ENCODE measurements around the gene ILDR1.

ILDR1 gene

DNA sequence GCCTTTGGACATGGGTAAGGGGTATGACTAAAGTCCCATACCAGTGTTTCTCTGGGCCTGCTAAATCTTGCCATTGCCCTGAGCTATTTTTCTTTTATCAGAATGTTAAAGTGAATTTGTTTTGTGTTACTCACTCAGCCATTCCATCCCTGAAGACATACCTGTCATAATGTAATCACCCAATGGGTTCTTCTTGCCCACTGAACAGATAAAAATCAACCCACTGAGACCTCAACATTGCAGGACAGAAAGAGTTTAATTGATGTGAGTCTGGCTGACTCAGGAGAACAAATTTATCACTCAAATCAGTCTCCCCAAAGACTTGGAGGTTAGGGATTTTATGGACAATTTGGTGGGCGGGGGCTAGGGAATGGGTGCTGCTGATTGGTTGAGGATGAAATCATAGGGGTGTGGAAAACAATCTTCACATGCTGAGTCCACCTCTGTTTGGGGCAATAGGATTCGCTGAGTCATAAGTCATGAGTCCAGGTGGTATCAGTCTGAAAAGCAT is 47.4 kb downstream of the ILDR1 start:
- no peak for TF ChIP-seq EZH2 (optimal IDR thresholded peaks at IDR 0.05; ENCODE audit: low read depth, low read length)
- TF ChIP-seq EZH2phosphoT487 (IDR thresholded peaks at IDR 0.05; ENCODE audit: low read length), result no peak
- TF ChIP-seq CTCF (IDR thresholded peaks at IDR 0.05; ENCODE audit: low read length), result no peak
- no peak for DNase-seq

DNA sequence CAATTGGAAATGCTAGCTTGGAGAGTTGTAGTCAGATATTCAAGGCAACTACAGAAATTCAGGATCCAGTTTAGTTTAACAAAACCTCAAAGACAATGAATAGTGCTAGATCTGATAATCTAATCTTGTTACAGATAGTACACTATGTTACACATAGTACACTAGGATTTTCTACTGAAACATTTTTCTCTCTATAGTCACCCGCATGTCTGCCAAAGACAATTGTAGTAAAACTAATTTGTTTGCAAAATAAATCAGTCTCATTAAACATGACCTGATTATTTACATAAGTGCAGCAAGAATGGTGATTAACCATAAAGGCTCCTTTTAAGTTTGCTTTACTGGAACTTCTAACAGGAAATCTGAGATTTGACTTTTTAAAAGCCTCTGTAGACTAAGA is 52.0 kb downstream of the ILDR1 start:
- no peaks in the 10 kb centered on the region for H3K27me3 ChIP-seq (replicated peaks; ENCODE audit: insufficient read depth, low read length)
- no peaks in the 10 kb centered on the region for H3K9me3 ChIP-seq (replicated peaks; ENCODE audit: insufficient read depth, low read length)
- no peak for DNase-seq
- H3K9ac ChIP-seq (ENCODE audit: low read length), result no peak overlapping the region
- no peaks in the 10 kb centered on the region for H4K20me1 ChIP-seq (ENCODE audit: insufficient read depth, low read length)
- H3K4me1 ChIP-seq (ENCODE audit: low read length), result no peaks in the 10 kb centered on the region
- H3K9me2 ChIP-seq (replicated peaks; ENCODE audit: insufficient read depth, low read length), result no peaks in the 10 kb centered on the region
- no peak overlapping the region for H3K4me3 ChIP-seq (ENCODE audit: low read length)
- H3K4me2 ChIP-seq (ENCODE audit: low read depth, low read length), result no peak overlapping the region
- TF ChIP-seq EZH2 (optimal IDR thresholded peaks at IDR 0.05; ENCODE audit: low read depth, low read length) (no peak), CTCF (IDR thresholded peaks at IDR 0.05; ENCODE audit: low read length) (no peak), EZH2phosphoT487 (IDR thresholded peaks at IDR 0.05; ENCODE audit: low read length) (no peak)
- no peak overlapping the region for H2AFZ ChIP-seq (ENCODE audit: low read length)
- no peaks in the 10 kb centered on the region for H3K36me3 ChIP-seq (replicated peaks; ENCODE audit: insufficient read depth, low read length)
- no peak overlapping the region for H3K27ac ChIP-seq (ENCODE audit: low read length)
- no peaks in the 10 kb centered on the region for H3F3A ChIP-seq (ENCODE audit: insufficient read depth, low read length)
- no peaks in the 10 kb centered on the region for H3K79me2 ChIP-seq (ENCODE audit: low read length)

More for the DNA sequence above, 47.4 kb downstream of the ILDR1 start:
- Histone ChIP-seq H3K9me2 (replicated peaks; ENCODE audit: insufficient read depth, low read length) (no peaks in the 10 kb centered on the region), H3K4me1 (ENCODE audit: low read length) (peaks cover 1% of the 10 kb centered on the region), H3K9me3 (replicated peaks; ENCODE audit: insufficient read depth, low read length) (no peaks in the 10 kb centered on the region), H3K4me3 (ENCODE audit: low read length) (no peak overlapping the region), H3K79me2 (ENCODE audit: low read length) (no peaks in the 10 kb centered on the region), H3K9ac (ENCODE audit: low read length) (no peak overlapping the region), H3K27me3 (replicated peaks; ENCODE audit: insufficient read depth, low read length) (no peaks in the 10 kb centered on the region), H3K4me2 (ENCODE audit: low read depth, low read length) (no peak overlapping the region), H2AFZ (ENCODE audit: low read length) (no peak overlapping the region), H3F3A (ENCODE audit: insufficient read depth, low read length) (no peaks in the 10 kb centered on the region), H3K36me3 (replicated peaks; ENCODE audit: insufficient read depth, low read length) (no peaks in the 10 kb centered on the region), H3K27ac (ENCODE audit: low read length) (no peak overlapping the region), H4K20me1 (ENCODE audit: insufficient read depth, low read length) (no peaks in the 10 kb centered on the region)

DNA sequence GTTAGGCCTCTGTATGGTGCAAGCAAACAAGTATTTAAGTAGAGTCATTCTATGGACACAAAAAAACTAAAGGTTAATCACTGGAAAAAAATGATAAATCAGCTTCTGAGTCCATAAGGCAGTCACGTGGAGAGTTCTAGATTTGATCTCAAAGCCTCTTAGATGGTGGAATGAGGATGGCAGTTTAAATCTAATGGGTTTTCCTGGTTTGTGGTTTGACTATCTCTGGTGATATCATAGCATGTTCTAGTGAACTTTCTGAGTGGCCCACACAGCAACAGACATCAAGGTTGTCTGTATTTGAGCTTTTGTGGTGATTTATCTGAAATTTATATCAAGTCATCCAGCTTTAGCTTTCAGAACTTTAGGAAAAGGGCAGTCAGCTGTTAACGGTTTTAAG is 52.4 kb downstream of the ILDR1 start:
- DNase-seq, result no peak
- H4K20me1 ChIP-seq (ENCODE audit: insufficient read depth, low read length), result no peaks in the 10 kb centered on the region
- no peak overlapping the region for H3K4me2 ChIP-seq (ENCODE audit: low read depth, low read length)

More for the DNA sequence above, 52.4 kb downstream of the ILDR1 start:
- H3K36me3 ChIP-seq (replicated peaks; ENCODE audit: insufficient read depth, low read length), result no peaks in the 10 kb centered on the region
- H3K4me3 ChIP-seq (ENCODE audit: low read length), result no peak overlapping the region
- no peaks in the 10 kb centered on the region for H3K27me3 ChIP-seq (replicated peaks; ENCODE audit: insufficient read depth, low read length)
- no peaks in the 10 kb centered on the region for H3K79me2 ChIP-seq (ENCODE audit: low read length)
- H3K9ac ChIP-seq (ENCODE audit: low read length), result no peak overlapping the region
- no peaks in the 10 kb centered on the region for H3K9me3 ChIP-seq (replicated peaks; ENCODE audit: insufficient read depth, low read length)
- no peaks in the 10 kb centered on the region for H3K9me2 ChIP-seq (replicated peaks; ENCODE audit: insufficient read depth, low read length)
- TF ChIP-seq EZH2 (optimal IDR thresholded peaks at IDR 0.05; ENCODE audit: low read depth, low read length) (no peak), CTCF (IDR thresholded peaks at IDR 0.05; ENCODE audit: low read length) (no peak), EZH2phosphoT487 (IDR thresholded peaks at IDR 0.05; ENCODE audit: low read length) (no peak)
- no peaks in the 10 kb centered on the region for H3F3A ChIP-seq (ENCODE audit: insufficient read depth, low read length)
- no peak overlapping the region for H3K27ac ChIP-seq (ENCODE audit: low read length)
- no peaks in the 10 kb centered on the region for H3K4me1 ChIP-seq (ENCODE audit: low read length)
- no peak overlapping the region for H2AFZ ChIP-seq (ENCODE audit: low read length)

All from MM.1S (cell line).